GM12874 (cell line): ENCODE results near the gene CIAO2A.

Source experiments
- CTCF ChIP-seq: IDR thresholded peaks from 2 replicates; pipeline ENCODE4 v1.5.1; 2011; ENCODE audit warnings: low read depth, mild to moderate bottlenecking, control low read depth, low read length, moderate library complexity; ENCODE audit not compliant: insufficient read depth

CIAO2A gene

GRCh38 chr15:64133623-64134344 lies 40.1 kb upstream of the CIAO2A start:
- no peak for TF ChIP-seq CTCF

GRCh38 chr15:64132217-64132616 lies 38.6 kb upstream of the CIAO2A start:
- no peak for TF ChIP-seq CTCF

- TF ChIP-seq CTCF = no peak
Measured at GRCh38 chr15:64131547-64131946, 37.9 kb upstream of the CIAO2A start.

GRCh38 chr15:64130159-64130558 lies 36.5 kb upstream of the CIAO2A start:
- TF ChIP-seq CTCF = no peak

GRCh38 chr15:64127521-64128270 lies 34.1 kb upstream of the CIAO2A start:
- no peak for TF ChIP-seq CTCF

- TF ChIP-seq CTCF = no peak
Measured at GRCh38 chr15:64125978-64126377, 32.3 kb upstream of the CIAO2A start.

- no peak for TF ChIP-seq CTCF
Measured at GRCh38 chr15:64122936-64123351, 29.3 kb upstream of the CIAO2A start.
